Epithelial cell of proximal tubule (primary cell): Measurements from ENCODE around the gene CNOT6. TPM values are rescaled to one million over a fixed set of nuclear protein-coding genes. Genes with fewer than 3 reads are reported as not detected.
A peak's percentile ranks its signal among the peaks of the same experiment; 100 is the strongest.

ENCODE experiments used
- DNase-seq: peaks from one replicate; pipeline ENCODE4 v3.0.0-alpha.2; 2011; ENCODE audit warnings: low read depth
- H3K4me3 ChIP-seq: 2 replicates; pipeline ENCODE4 v1.5.1; 2011; ENCODE audit warnings: low read depth, mild to moderate bottlenecking, low read length
- total RNA-seq: library from RNA; depleted of rRNA; stranded (reverse); fragments of >200 nt; gene quantifications from 2 replicates; pipeline ENCODE4 v1.2.3, GENCODE V29; 2015
- TF ChIP-seq, protein P1 (sequence below): conservative IDR thresholded peaks from 2 replicates; pipeline ENCODE4 v1.5.1; 2012; ENCODE audit warnings: low read depth, mild to moderate bottlenecking, low read length

The CNOT6 gene
- total RNA-seq, 1 donor from 2014 or later = 10.0 TPM

DNA sequence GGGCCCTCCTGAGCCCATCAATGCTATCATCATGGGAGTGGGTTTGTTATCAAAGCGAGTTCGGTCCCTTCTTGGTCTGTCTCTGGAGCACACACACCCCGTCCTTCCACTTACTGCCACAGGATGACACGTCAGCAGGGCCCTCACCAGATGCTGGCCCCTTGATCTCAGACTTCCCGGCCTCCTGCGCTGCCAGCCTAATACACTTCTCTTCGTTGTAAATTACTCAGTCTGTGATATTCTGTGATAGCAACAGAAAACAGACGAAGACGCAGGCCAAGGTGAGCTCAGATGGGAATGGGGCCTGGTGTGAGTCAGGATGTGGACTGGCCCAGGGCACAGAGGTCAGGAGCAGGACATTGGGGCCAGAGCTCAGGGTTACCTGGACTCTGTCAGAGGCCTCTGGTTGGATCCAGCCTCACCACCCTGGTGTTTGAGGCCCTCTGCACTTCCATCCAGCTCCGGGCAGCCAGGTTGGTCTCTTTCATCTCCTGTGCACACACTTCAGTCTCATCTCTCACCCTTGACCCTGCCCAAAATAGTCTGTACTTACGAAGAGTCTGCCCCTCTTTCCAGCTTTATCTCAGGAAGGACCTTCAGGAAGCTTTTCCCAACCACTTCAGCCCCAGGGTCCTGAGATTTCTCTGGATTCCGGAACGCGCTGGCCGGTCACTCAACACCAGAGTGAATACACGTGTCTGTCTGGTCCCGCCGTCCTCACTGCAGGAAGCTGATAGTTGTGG, 26.0 kb upstream of the CNOT6 start:
- DNase-seq = no peak

DNA sequence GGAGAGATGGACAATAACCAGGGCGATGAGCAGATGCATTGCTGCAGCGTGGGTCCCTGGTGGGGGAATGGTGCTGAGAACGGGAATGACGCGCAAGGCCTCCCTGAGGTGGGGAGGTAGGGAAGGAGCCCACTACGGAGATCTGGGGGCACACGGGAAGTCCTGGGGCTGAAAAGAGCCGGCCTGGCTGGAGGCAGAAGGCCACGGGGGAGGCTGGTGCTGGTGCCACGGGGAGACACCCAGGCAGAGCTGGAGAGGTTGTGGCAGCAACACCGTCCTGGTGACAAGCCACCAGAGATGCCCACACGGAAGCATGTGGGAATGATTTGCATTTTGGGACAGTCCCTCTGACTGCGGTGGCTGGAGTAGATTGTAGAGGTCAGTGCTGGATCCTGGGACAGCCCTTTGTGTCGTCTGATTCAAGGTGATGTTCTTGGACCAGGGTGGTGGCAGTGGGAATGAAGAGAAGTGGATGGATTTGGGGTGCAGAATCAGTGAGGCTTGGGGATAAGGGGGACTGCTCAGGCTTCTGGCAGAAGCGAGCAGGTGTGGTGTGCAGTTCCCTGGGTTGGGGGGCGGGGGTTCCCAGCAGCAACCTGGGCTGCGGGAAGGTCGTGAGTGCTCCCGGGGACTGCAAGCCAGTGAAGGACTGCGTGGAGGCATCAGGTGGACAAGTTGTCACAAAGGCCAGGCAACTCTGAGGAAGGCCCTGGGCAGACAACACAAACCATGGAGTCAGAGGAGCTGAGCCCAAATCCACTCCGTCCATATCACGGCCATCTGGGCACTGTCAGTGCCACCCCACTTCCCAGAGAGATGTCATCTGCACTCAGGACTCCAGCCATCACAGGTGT, 25.2 kb upstream of the CNOT6 start:
- DNase-seq = no peak
- H3K4me3 ChIP-seq = no peak overlapping the region
- TF ChIP-seq, protein P1, sequence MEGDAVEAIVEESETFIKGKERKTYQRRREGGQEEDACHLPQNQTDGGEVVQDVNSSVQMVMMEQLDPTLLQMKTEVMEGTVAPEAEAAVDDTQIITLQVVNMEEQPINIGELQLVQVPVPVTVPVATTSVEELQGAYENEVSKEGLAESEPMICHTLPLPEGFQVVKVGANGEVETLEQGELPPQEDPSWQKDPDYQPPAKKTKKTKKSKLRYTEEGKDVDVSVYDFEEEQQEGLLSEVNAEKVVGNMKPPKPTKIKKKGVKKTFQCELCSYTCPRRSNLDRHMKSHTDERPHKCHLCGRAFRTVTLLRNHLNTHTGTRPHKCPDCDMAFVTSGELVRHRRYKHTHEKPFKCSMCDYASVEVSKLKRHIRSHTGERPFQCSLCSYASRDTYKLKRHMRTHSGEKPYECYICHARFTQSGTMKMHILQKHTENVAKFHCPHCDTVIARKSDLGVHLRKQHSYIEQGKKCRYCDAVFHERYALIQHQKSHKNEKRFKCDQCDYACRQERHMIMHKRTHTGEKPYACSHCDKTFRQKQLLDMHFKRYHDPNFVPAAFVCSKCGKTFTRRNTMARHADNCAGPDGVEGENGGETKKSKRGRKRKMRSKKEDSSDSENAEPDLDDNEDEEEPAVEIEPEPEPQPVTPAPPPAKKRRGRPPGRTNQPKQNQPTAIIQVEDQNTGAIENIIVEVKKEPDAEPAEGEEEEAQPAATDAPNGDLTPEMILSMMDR = no peak

More for the DNA sequence above, 26.0 kb upstream of the CNOT6 start:
- no peak overlapping the region for H3K4me3 ChIP-seq
- TF ChIP-seq, protein P1 = no peak

DNA sequence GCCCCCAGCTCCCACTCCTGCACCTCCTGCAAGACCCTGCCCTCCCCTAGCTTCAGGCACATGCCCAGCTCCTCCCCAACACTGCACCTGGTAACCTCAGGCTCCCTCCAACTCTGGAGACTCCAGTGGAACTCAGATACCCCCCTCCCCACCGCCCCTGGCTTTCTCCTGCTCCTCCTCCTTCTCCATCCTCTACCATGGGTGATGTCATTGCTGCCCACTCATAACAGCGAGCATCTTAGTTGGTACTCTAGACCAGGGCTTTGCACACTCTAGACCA, 24.7 kb upstream of the CNOT6 start:
- no peak for DNase-seq
- no peak overlapping the region for H3K4me3 ChIP-seq
- TF ChIP-seq, protein P1 = no peak

DNA sequence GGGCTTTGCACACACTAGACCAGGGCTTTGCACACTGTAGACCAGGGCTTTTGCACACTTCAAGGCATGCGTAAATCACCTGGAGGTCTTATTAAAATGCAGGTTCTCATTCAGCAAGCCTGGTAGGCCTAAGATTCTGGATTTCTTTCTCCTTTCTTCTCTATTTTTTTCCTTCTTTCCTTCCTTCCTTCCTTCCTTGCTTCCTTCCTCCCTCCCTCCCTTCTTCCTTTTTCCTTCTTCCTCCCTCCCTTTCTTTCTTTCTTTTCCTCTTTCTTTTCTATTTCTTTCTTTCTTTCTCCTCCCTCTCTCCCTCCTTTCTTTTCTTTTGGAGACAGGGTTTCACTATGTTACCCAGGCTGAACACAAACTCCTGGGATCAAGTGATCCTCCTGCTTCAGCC, 24.3 kb upstream of the CNOT6 start:
- DNase-seq = no peak
- TF ChIP-seq, protein P1 = no peak

DNA sequence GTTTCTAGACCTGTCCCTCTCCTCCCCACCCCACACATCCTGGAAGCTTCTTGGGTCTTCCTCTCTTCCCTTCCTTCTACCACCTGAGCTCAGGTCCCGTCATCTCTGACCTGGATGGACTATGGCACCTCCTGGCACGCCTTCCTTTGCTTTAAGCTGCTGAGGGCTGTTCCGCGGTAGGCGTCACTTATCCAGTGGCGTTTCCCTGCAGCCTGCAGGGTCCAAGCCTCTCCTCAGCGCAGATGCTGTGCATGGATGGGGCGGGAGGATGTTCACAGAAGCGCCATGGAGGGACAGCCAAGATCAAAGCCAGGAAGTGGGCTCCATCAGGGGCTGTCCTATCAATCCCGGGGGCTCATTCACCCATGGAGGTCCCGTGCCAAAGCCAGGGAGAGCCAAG, 23.8 kb upstream of the CNOT6 start:
- no peak for DNase-seq
- TF ChIP-seq, protein P1 = no peak
- no peak overlapping the region for H3K4me3 ChIP-seq

More for the DNA sequence above, 24.3 kb upstream of the CNOT6 start:
- no peak overlapping the region for H3K4me3 ChIP-seq

DNA sequence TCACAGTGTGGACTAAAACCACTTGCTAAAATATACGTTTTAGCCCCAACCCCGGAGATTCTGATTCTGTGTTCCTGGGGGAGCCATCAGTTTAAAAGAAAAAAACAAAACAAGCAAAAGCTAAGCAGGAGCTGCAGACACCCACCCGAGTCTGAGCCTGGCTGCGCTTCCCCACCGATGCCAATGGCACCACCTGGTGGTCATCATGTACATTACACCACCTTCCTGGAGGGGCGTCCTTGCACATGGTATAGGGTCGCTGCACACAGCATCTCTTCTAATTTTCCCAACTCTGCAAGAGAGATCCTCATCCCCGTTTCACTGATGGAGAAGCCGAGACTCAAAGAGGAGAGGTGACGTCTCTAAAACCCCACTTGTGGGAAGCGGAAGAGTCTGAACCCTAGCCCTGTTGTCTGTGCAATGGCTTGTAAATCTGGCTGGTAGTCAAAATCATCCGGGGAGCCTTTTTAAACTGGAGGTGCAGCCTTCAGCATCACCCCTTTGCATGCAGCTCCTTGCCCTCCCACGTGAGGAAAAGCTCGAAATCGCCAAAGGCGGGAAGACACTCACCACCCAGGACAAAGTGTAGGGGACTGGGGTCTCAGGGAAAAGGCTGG, 23.1 kb upstream of the CNOT6 start:
- H3K4me3 ChIP-seq = no peak overlapping the region
- DNase-seq = no peak
- TF ChIP-seq, protein P1 = peak; percentile 90
